Prostate gland (tissue), 2 donors: ENCODE results near the gene PTPRH. TPM values are rescaled to one million over a fixed set of nuclear protein-coding genes. Genes with fewer than 3 reads are reported as not detected.

Experiments
- DNase-seq: peaks from one replicate; pipeline ENCODE4 v3.0.0-alpha.2; 2019; ENCODE audit warnings: low spot score
- H3K27ac ChIP-seq, 2 donors: fragments of 200-600 bp; sonication (generic); 2 replicates each; pipeline ENCODE4 v1.5.1; 2017 to 2019
- H3K27me3 ChIP-seq: fragments of 200-600 bp; sonication (generic); replicated peaks from 2 replicates; pipeline ENCODE4 v1.5.1; 2019; ENCODE audit not compliant: insufficient read depth
- H3K36me3 ChIP-seq, 2 donors: fragments of 200-600 bp; sonication (generic); 1 replicate in 1 of 2; 2 replicates in 1 of 2; pipeline versions ENCODE4 v1.5.1 to v1.8.1; 2017 to 2019
- H3K4me1 ChIP-seq: fragments of 200-600 bp; sonication (generic); replicated peaks from 2 replicates; pipeline ENCODE4 v1.5.1; 2019
- H3K4me3 ChIP-seq, 2 donors: fragments of 200-600 bp; sonication (generic); 2 replicates each; pipeline ENCODE4 v1.5.1; 2017 to 2019
- H3K9me3 ChIP-seq: fragments of 200-600 bp; sonication (generic); 2 replicates; pipeline ENCODE4 v1.5.1; 2017
- POLR2A ChIP-seq: fragments of 450-650 bp; IDR thresholded peaks from one replicate; pipeline ENCODE4 v1.6.1; 2016; ENCODE audit warnings: antibody characterized with exemption, mild to moderate bottlenecking
- POLR2AphosphoS5 ChIP-seq: sonication (generic); formaldehyde crosslinking; IDR thresholded peaks from one replicate; pipeline ENCODE4 v1.6.1; 2017; ENCODE audit warnings: antibody characterized with exemption
- WGBS: methylation state at CpG from one replicate; pipeline ENCODE4 v1.1.5; 2018; 5-methylcytosine and 5-hydroxymethylcytosine counted together
- intact Hi-C: fragments of 100-400 bp; cut with DNase I; formaldehyde crosslinking; loops from one replicate; pipeline ENCODE4 v1.14.2; 2022
- total RNA-seq, 2 donors: library from RNA; depleted of rRNA; stranded (reverse); fragments of >200 nt; gene quantifications; one replicate each; pipeline ENCODE4 v1.1.0, GENCODE V29; 2016
- TF ChIP-seq, protein P1 (sequence below), 4 experiments: fragments of 200-600 bp in 2 of 4; fragments of 450-650 bp in 2 of 4; sonication (generic) in 2 of 4; IDR thresholded peaks; 1 replicate in 3 of 4; 2 replicates in 1 of 4; pipeline ENCODE4 v1.5.1; 2016 to 2019; ENCODE audit warnings: antibody characterized with exemption in 4 of 4, mild to moderate bottlenecking in 2 of 4, moderate library complexity in 2 of 4

The PTPRH gene
- total RNA-seq, 2 donors from 2014 or later, result 4.0 TPM; not detected in 1

DNA sequence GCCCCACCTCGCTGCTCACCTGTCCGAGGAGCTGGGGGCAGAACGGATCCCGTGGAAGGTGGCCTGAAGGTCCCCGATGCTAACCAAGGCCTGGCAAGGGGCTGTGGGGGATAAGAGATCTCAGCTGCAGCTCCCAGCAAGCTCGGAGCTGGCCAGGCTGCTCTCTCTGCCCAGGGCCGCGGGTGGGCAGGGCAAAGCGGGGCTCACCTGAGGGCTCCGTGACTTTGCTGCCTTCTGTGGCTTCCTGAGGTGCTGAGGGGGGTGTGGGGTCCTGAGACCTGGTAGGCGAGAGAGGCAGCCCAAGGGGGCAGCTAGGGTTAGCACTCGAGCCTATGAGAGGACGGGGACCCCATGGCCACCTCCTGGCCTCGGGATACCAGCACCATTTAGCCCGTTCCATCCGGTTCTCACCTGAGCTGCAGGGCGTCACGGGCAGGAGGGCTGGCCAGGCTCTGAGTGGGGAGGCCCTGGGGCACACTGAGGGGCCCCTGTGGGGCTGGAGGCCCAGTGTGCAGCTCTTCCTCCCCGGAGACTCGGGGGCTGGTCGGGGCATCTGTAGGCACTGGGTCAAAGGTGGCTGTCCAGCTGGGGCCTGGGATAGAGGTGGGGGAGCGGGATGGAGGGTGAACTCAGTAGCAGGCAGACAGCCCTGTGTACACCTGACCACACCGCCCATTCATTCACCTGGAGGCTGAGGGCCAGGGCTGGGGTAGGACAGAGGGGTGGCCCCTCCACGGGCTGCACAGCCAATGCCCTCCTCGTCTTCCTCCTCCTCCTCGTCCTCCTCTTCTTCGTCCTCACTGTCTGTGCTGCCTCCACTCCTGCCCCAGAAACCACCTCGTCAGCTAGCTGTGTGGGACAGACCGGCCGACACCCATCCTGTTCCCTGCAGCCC is 22.3 kb upstream of the PTPRH start:
- peaks cover 14 to 33% of the 10 kb centered on the region in 2 donors for H3K36me3 ChIP-seq
- TF ChIP-seq POLR2A (no peak), POLR2AphosphoS5 (no peak)
- TF ChIP-seq, protein P1, sequence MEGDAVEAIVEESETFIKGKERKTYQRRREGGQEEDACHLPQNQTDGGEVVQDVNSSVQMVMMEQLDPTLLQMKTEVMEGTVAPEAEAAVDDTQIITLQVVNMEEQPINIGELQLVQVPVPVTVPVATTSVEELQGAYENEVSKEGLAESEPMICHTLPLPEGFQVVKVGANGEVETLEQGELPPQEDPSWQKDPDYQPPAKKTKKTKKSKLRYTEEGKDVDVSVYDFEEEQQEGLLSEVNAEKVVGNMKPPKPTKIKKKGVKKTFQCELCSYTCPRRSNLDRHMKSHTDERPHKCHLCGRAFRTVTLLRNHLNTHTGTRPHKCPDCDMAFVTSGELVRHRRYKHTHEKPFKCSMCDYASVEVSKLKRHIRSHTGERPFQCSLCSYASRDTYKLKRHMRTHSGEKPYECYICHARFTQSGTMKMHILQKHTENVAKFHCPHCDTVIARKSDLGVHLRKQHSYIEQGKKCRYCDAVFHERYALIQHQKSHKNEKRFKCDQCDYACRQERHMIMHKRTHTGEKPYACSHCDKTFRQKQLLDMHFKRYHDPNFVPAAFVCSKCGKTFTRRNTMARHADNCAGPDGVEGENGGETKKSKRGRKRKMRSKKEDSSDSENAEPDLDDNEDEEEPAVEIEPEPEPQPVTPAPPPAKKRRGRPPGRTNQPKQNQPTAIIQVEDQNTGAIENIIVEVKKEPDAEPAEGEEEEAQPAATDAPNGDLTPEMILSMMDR (IDR thresholded peaks at IDR 0.05), result no peak
- no peaks in the 10 kb centered on the region for H3K9me3 ChIP-seq
- no peaks in the 10 kb centered on the region for H3K4me1 ChIP-seq
- no peak for DNase-seq
- 92% methylated on average over 29 of the region's 30 CpGs for WGBS
- H3K27ac ChIP-seq, result no peak overlapping the region
- H3K27me3 ChIP-seq, result no peaks in the 10 kb centered on the region
- H3K4me3 ChIP-seq, result no peak overlapping the region
- intact Hi-C loops, result no loop called here

DNA sequence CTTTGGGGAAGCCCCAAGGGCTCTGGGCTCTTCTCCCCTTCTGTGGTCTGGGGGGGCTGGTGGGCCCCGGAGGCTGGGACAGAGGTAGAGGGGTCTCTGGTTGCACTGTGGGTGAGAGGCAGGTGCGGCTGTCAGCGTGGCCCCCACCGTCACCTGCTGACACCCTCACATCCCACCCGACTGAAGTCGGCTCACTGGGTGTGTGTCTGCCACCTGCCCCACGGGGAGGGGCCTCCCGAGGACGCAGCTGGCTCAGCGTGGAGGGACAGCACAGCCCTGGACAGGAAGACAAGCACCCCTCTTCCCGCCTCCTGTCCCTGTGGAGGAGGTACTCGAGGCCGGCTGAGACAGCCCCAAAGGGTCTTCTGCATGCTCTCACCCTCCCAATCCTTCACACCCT is 21.5 kb upstream of the PTPRH start:
- no peaks in the 10 kb centered on the region for H3K4me1 ChIP-seq
- H3K27ac ChIP-seq, result no peak overlapping the region
- H3K4me3 ChIP-seq, result no peak overlapping the region
- no peaks in the 10 kb centered on the region for H3K27me3 ChIP-seq
- 94% methylated on average over 13 of the region's 13 CpGs for WGBS
- TF ChIP-seq POLR2A (no peak), POLR2AphosphoS5 (no peak)
- TF ChIP-seq, protein P1 (IDR thresholded peaks at IDR 0.05), result no peak
- DNase-seq, result no peak
- intact Hi-C loops, result no loop called here
- no peaks in the 10 kb centered on the region for H3K9me3 ChIP-seq
- peaks cover 14 to 25% of the 10 kb centered on the region in 2 donors for H3K36me3 ChIP-seq

DNA sequence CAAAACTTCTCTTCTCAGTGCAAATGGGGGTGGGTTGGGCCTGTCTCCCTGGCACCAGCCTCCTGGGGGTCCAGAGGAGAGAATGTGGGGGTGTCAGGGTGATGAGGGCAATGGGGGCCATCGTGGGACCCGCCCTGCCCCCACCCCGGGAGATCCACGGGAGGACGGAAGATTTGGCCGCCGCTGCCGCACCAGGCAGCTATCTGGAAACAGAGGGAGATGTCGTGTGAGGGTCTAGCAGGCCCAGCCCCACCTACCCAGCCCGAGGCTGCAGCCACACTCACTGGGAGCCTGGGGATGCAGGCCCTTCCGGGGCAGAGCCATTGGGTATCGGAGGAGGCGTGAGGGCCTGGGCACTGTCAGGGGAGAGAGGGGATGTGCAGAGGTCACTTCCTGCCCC is 21.0 kb upstream of the PTPRH start:
- Histone ChIP-seq H3K27ac (no peak overlapping the region), H3K27me3 (no peaks in the 10 kb centered on the region), H3K9me3 (no peaks in the 10 kb centered on the region), H3K4me3 (no peak overlapping the region), H3K4me1 (no peaks in the 10 kb centered on the region), H3K36me3 (peaks cover 14 to 25% of the 10 kb centered on the region in 2 donors)
- WGBS, result 86% methylated on average over 13 of the region's 13 CpGs
- intact Hi-C loops, result no loop called here
- TF ChIP-seq, protein P1 (IDR thresholded peaks at IDR 0.05), result no peak
- TF ChIP-seq POLR2A (no peak), POLR2AphosphoS5 (no peak)
- no peak for DNase-seq

DNA sequence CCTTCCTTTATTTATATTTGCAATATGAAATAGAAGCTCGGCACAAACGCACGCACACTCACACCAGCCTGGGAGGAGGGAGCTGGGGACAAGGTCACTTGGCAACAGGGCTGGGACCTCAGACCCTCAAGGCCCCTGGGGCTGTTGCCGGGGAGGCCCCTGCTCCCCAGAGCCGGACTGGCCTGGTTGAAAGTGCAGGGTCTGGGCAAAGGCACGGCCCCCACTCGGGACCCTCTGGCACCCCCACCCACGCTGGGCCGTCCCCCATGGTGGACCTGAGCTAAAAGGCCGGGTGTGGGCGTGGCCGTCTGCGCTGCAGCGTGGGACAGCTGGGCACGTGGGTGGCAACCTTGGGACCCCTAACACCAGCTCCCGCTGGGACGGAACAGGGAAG is 20.5 kb upstream of the PTPRH start:
- WGBS, result 75% methylated on average over 17 of the region's 17 CpGs
- intact Hi-C loops, result no loop called here
- Histone ChIP-seq H3K27me3 (no peaks in the 10 kb centered on the region), H3K4me1 (no peaks in the 10 kb centered on the region), H3K36me3 (peaks cover 14 to 25% of the 10 kb centered on the region in 2 donors), H3K9me3 (no peaks in the 10 kb centered on the region), H3K4me3 (no peak overlapping the region), H3K27ac (no peak overlapping the region)
- TF ChIP-seq, protein P1 (IDR thresholded peaks at IDR 0.05), result no peak
- no peak for TF ChIP-seq POLR2AphosphoS5
- TF ChIP-seq POLR2A, result no peak
- DNase-seq, result no peak
